SW480 (cell line): ENCODE results near the gene CFB.
A peak's percentile ranks its signal among the peaks of the same experiment; 100 is the strongest.
"Not testable (repeated sequence)": the region's sequence is repeated elsewhere in the genome, so short reads cannot be mapped to it uniquely, and the experiment has no call there.

ENCODE experiments used
- DNase-seq: peaks from one replicate; pipeline ENCODE4 v3.0.0-alpha.2; 2016; ENCODE audit warnings: low spot score

Gene CFB

DNA sequence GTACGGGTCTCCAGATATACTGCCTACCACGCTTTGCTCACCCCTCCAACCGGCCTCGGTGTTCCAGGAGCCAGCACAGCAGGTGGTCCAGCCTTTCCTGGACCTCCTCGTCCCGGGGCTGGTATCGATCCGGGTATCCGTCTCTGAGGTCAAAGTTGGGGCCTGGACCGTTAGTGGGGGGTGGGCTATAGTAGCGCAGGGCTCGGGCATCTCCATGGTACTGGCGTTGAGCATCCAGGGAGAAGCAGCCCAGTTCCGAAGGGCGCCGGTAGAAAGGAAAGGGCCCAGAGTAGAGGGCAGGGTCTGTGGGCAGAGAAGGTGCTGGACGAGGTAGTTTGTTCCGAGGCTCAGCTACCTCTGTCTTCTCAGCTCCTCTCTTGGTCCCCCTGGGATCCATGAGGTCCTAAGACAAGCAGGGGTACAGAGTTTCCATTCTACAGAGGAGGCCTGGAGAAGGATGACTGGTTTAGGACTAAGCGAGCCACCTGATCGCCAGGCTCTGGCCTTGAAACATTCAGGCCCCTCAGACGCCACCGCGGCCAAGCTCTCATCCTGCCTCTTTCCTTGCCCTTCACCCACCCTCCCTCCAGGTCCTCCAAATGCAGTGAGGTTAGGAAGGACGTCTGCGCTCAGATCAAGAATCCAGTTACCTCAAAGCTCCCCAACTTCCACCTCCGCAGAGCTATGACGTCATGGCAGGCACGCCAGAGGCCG, 25.5 kb downstream of the CFB start:
- no peak for DNase-seq

DNA sequence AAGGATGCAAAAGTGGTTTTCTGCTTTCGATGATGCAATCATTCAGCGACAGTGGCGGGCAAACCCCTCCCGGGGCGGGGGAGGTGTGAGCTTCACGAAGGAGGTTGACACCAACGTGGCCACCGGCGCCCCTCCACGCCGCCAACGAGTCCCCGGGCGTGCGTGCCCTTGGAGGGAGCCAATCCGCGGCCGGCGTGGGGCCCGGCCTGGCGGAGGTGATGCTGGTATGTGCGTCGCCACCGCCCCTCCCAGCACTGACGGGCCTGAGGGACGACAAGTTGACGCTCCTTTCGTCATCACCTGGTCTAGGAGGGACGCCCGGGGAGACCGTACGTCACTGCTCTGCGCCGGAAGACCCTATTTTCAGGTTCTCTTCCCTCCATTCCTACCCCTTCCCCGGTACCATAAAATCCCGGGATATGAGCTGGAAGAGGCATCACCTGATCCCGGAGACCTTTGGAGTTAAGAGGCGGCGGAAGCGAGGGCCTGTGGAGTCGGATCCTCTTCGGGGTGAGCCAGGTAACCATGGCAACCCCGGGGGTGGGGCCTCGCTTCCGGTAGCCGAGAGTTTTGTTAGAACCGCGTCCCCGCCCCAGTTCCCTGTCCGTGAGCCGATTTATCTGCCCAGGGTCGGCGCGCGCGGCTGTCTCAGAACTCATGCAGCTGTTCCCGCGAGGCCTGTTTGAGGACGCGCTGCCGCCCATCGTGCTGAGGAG, 26.3 kb downstream of the CFB start, which contains the start of gene DXO:
TSS of gene DXO (minus strand) at position 146 of the 716 bp plus-strand sequence. CDS start 463 bp downstream, outside the sequence.
- DNase-seq: peak; percentile 96

DNA sequence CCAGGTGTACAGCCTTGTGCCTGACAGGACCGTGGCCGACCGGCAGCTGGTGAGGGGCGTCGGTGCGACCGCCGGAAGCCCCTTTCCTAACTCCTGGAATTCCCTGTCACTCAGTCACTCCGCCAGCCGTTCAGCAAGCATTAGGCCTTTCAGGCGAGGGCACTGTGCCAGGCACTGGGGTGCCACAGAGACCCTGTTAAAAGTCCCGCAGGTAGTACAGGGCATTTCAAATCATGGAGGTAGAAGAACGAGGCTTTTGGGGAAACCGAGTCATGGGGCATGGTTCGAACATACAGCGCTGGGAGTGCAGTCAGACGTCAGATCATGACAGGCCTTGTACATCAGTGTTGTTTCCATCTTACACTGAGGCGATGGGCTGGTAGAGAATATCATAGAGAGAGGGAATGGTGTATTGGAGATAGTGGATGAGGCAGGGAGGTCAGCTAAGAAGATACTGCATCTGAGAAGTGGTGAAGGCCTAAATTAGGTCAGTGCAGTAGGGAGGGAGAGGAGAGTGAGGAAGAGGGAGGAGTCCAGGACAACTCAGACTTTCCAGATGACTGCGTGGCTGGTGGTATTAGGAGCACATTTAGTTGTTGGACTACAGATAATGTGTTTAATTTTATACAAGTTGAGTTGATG, 26.9 kb downstream of the CFB start:
- no peak for DNase-seq

- not testable (repeated sequence) for DNase-seq
Observed at GRCh38 chr6:31976065-31976464, 30.2 kb downstream of the CFB start.

DNA sequence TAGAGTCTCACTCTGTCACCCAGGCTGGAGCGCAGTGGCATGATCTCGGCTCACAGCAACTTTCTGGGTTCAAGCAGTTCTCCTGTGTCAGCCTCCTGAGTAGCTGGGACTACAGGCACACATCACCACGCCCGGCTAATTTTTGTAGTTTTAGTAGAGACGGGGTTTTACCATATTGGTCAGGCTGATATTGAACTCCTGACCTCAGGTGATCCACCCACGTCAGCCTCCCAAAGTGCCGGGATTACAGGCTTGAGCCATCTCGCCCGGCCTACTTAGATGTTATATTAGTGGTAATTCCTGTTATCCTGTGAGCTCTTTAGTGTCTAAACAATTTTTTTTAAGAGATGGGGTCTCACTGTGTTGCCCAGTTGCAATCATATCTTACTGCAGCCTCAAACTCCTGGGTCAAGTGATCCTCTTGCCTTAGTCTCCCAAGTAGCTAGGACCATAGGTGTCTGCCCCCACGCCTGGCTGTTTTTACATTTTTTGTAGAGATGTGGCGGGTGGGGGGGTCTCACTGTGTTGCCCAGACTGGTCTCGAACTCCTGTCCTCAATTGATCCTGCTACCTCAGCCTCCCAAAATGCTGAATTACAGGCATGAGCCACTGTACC, 32.0 kb downstream of the CFB start:
- DNase-seq: no peak

GRCh38 chr6:31978831-31979230, 32.9 kb downstream of the CFB start:
- no peak for DNase-seq

DNA sequence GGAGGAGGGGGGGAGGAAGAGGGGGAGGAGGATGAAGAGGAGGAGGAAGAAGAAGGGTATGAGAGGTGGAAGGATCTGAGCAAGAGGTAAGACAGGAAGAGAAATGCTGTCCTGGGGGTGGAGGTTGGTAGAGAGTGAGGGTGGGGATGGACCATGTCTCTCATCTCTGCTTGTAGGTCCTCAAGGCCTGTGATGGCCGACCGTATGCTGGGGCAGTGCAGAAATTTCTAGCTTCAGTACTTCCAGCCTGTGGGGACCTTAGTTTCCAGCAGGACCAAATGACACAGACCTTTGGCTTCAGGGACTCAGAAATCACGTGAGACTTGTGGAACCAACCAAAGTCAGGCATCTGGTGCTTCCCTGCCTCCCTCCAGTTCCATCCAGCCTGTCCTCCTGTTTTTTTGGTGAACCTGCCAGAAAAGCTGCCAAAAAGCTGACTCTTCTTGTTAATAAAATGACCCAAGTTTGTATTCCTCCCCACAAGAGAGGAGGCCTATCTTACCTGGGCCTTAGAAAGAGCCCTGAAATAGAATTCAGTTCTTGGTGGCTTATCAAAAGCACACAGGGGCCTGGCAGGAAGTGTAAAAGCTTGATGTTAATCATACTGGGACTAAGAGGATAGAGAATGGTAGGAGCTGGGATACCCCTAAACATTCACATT, 33.5 kb downstream of the CFB start:
- no peak for DNase-seq

- not testable (repeated sequence) for DNase-seq
Observed at GRCh38 chr6:31980195-31980876, 34.4 kb downstream of the CFB start.

- not testable (repeated sequence) for DNase-seq
Observed at GRCh38 chr6:31980998-31981397, 35.1 kb downstream of the CFB start.

GRCh38 chr6:31981744-31982143, 35.8 kb downstream of the CFB start, which contains the start of gene C4A:
Gene C4A, plus strand, starts transcription at chr6:31982057. Its CDS starts 51 bp downstream, at chr6:31982108.
- not testable (repeated sequence) for DNase-seq

DNA sequence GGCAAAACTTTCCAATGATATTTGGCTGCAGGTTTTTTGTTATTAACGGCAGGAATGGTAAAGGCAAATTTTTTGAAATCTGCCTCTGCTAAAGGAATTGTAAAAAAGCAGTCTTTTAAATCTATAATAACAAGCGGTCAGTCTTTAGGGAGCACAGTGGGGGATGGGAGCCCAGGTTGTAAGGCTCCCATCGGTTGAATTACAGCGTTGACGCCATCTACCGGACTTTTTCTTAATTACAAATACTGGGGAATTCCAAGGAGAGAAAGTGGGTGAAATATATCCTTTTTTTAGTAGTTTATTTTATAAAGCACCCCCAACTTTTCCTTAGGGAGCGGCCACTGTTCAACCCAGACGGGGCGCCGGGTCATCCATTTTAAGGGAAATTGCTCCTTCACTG, 43.5 kb downstream of the CFB start:
- DNase-seq: not testable (repeated sequence)

GRCh38 chr6:31994421-31994820, 48.5 kb downstream of the CFB start:
- not testable (repeated sequence) for DNase-seq

GRCh38 chr6:31996385-31996784, 50.5 kb downstream of the CFB start:
- DNase-seq: not testable (repeated sequence)
